SK-N-SH treated with all-trans-retinoic acid at 6 μM for 48 hours (cell line): ENCODE results near the gene AUTS2.

Source experiments
- ESRRG ChIP-seq: fragments of 250-450 bp; sonication (Bioruptor Pico); IDR thresholded peaks from 2 replicates; pipeline ENCODE4 v1.6.1; 2021; ENCODE audit warnings: mild to moderate bottlenecking
- TOX ChIP-seq: fragments of 250-450 bp; sonication (Bioruptor Pico); IDR thresholded peaks from 2 replicates; pipeline ENCODE4 v1.8.0; 2021; ENCODE audit warnings: mild to moderate bottlenecking, moderate library complexity, borderline replicate concordance
- TSHZ2 ChIP-seq: fragments of 250-450 bp; sonication (Bioruptor Pico); IDR thresholded peaks from 2 replicates; pipeline ENCODE4 v1.5.0; 2020; ENCODE audit warnings: mild to moderate bottlenecking, moderate library complexity
- ZFP3 ChIP-seq: fragments of 250-450 bp; sonication (Bioruptor Pico); IDR thresholded peaks from 2 replicates; pipeline ENCODE4 v1.5.0; 2020; ENCODE audit warnings: mild to moderate bottlenecking, moderate library complexity
- TF ChIP-seq, protein P1 (sequence below): fragments of 250-450 bp; sonication (Bioruptor Pico); IDR thresholded peaks from 2 replicates; pipeline ENCODE4 v1.8.0; 2020; ENCODE audit warnings: mild to moderate bottlenecking, moderate library complexity, borderline replicate concordance

DNA sequence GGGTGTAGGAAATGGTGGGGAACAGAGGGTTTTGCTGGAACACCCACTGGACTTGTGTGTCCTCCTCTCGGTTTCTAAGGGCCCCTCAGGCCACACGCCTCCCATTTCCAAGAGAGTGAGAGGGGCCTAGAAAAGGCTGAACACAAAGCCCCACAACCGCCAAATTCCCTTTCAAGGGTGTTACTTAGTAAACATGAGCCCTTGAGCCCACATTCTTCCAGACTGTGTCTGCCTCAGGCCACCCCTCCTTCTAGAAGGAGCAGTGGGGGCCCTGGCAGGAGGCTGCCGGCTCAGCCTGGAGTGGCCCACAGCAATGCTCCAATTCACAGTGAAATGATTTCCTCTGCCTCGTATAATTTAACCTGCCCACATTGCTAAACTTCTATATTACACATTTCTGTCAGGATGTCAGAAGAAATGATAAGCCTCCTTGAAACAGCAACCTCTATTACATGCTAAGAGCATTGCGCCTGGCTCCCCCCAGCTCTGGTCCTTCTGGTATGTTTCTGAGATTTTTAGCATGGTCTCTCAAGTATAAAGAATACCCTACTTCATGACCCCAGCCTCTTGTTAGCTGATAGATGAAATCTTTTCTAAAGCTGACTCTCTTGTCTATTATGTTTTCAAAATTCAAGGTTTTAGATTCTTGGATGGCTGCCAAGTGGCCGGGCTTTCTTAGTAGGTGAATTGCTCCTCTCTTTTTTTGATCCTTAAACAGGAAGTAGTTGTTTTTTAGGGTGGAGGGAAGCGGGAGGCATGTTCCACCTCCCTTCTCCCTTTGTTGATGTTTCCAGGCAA lies 859.8 kb downstream of the AUTS2 start:
- TF ChIP-seq TOX (CRISPR knock-in tag), result no peak
- TF ChIP-seq ZFP3 (CRISPR knock-in tag), result no peak
- TF ChIP-seq TSHZ2 (CRISPR knock-in tag), result no peak
- no peak for TF ChIP-seq ESRRG
- TF ChIP-seq, protein P1, sequence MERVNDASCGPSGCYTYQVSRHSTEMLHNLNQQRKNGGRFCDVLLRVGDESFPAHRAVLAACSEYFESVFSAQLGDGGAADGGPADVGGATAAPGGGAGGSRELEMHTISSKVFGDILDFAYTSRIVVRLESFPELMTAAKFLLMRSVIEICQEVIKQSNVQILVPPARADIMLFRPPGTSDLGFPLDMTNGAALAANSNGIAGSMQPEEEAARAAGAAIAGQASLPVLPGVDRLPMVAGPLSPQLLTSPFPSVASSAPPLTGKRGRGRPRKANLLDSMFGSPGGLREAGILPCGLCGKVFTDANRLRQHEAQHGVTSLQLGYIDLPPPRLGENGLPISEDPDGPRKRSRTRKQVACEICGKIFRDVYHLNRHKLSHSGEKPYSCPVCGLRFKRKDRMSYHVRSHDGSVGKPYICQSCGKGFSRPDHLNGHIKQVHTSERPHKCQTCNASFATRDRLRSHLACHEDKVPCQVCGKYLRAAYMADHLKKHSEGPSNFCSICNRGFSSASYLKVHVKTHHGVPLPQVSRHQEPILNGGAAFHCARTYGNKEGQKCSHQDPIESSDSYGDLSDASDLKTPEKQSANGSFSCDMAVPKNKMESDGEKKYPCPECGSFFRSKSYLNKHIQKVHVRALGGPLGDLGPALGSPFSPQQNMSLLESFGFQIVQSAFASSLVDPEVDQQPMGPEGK, result no peak
